Gastrocnemius medialis (tissue), 4 donors: ENCODE data around the gene TMEM240.

Source experiments
- POLR2A ChIP-seq, 2 donors: fragments of 450-650 bp; IDR thresholded peaks; one replicate each; pipeline ENCODE4 v1.6.1; 2017; ENCODE audit warnings: antibody characterized with exemption in 2 of 2, mild to moderate bottlenecking in 2 of 2, moderate library complexity in 2 of 2
- TF ChIP-seq, protein P1 (sequence below), 5 experiments: fragments of 450-650 bp in 3 of 5; fragments of 200-600 bp in 2 of 5; sonication (generic) in 2 of 5; IDR thresholded peaks in 4 of 5; conservative IDR thresholded peaks in 1 of 5; 1 replicate in 4 of 5; 2 replicates in 1 of 5; pipeline ENCODE4 v1.5.1; 2016 to 2019; ENCODE audit warnings: antibody characterized with exemption in 5 of 5, mild to moderate bottlenecking in 3 of 5, moderate library complexity in 3 of 5

DNA sequence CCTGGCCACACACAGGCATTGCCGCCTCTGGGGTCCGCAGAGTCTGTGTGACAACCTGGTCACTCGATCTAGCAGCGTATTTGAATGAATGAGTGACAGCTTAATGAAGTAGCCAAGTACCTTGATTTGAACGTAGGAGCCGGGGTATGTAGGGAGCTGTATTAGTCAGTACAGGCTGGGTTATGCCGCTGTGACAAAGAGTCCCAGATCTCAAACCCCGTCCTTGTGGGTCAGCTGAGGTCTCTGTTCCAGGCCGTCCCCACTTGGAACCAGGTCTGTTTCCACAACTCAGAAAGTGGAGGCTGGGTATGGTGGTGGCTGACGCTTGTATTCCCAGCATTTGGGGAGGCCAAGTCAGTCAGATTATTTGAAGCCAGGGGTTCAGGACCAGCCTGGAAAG is 48.8 kb downstream of the TMEM240 start:
- TF ChIP-seq, protein P1, sequence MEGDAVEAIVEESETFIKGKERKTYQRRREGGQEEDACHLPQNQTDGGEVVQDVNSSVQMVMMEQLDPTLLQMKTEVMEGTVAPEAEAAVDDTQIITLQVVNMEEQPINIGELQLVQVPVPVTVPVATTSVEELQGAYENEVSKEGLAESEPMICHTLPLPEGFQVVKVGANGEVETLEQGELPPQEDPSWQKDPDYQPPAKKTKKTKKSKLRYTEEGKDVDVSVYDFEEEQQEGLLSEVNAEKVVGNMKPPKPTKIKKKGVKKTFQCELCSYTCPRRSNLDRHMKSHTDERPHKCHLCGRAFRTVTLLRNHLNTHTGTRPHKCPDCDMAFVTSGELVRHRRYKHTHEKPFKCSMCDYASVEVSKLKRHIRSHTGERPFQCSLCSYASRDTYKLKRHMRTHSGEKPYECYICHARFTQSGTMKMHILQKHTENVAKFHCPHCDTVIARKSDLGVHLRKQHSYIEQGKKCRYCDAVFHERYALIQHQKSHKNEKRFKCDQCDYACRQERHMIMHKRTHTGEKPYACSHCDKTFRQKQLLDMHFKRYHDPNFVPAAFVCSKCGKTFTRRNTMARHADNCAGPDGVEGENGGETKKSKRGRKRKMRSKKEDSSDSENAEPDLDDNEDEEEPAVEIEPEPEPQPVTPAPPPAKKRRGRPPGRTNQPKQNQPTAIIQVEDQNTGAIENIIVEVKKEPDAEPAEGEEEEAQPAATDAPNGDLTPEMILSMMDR (IDR thresholded peaks at IDR 0.05 in 4 of 5, conservative IDR thresholded peaks at IDR 0.05 in 1 of 5): no peak
- TF ChIP-seq POLR2A (IDR thresholded peaks at IDR 0.05): no peak
